Tongue (tissue), 2 donors: ENCODE measurements around the gene FITM2. TPM values are rescaled to one million over a fixed set of nuclear protein-coding genes. Genes with fewer than 3 reads are reported as not detected.
"Not testable (repeated sequence)": the region's sequence is repeated elsewhere in the genome, so short reads cannot be mapped to it uniquely, and the experiment has no call there.

Experiments used
- DNase-seq: peaks from one replicate; pipeline ENCODE4 v3.0.0-alpha.2; 2015
- total RNA-seq: library from RNA; depleted of rRNA; stranded (reverse); fragments of >200 nt; gene quantifications from one replicate; pipeline ENCODE4 v1.2.3, GENCODE V29; 2014

The FITM2 gene
- 10.2 TPM for total RNA-seq

DNA sequence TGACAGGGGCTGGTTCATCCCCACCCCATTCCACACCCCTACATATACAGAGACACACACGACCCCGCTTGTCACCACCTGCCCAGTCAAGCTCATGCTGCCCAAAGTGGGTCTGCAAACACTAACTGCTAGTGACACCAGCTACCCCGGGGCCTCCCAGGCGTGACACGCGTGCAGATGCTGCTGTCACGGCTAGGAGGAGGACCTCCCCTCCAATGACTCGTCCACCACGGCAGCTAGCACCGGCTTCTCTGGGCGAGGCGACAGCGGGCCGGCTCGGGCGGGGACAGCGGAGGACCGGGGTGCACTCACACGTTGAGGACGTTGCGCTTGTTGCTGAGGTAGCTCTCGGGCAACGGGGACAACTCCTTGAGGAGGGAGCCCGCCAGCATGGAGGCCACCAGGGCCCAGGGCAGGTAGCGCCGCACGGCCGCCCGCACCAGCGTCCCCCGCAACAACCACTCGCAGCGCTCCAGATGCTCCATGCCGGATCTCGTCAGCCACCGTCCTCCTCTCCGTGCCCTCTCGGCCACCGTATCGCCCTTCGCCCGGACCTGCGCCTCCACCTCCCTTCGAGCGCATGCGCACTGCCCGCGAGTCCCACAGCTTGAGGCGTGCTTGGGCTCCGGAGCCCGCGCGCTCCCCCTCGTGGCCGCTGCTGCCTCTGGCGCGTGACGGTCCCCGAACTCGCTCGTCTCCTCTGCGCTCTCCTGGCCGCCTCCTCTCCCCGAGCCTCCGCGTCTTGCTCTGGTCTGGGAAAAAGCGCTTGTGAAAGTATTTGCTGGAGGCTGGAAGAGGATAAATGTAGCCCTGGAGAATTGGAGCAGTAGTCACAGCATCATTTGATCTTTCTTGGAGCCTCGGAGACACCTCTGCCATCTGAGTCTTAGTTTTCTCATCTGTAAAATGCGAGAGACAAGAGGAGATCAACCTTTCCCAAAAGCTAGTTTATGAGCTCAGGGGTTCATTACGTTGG, at the start of gene FITM2:
Gene FITM2 (minus strand): TSS at position 539 of the 976 bp plus-strand sequence. CDS start 54 bp downstream, at position 485.
- peak; percentile 99 for DNase-seq

DNA sequence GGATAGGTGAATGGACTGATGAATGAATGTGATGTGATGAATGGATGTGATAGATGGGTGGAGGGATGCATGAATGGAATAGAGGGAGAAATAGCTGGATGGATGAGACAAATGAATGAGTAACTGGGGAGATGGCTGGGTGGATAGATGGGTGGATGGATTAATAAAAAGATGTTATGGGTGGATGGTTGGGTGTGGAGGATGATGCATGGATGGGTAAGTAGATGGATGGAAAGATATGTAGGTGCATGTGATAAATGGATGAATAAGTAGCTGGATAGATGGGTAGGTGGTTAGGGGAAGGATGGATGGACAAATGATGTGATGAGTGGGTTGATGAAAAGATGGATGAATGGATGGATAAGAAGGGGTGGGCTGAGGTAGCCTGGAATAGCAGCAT, 49.2 kb upstream of the FITM2 start:
- no peak for DNase-seq

- DNase-seq, result no peak
Measured at GRCh38 chr20:44358776-44359175, 47.8 kb upstream of the FITM2 start.

GRCh38 chr20:44357555-44358125, 46.6 kb upstream of the FITM2 start:
- DNase-seq, result no peak

DNA sequence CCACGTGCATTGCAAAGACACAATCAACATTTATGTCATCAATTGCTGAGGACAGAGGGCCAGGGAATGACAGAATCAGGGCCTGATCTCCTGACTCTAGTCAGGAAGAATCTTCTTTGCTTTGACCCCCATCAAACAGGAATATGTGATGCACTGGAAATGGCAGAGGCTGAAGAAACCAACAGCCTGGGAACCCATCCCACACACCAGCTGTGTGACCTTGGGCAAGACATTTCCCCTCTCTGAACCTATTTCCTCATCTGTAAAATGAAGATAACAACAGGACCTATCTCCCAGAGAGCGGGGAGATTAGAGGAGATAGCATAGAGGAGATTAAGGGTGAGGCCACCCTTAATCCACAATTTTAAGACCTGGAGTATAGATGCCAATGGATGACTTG, 46.0 kb upstream of the FITM2 start:
- no peak for DNase-seq

GRCh38 chr20:44356353-44356723, 45.3 kb upstream of the FITM2 start:
- DNase-seq, result no peak

DNA sequence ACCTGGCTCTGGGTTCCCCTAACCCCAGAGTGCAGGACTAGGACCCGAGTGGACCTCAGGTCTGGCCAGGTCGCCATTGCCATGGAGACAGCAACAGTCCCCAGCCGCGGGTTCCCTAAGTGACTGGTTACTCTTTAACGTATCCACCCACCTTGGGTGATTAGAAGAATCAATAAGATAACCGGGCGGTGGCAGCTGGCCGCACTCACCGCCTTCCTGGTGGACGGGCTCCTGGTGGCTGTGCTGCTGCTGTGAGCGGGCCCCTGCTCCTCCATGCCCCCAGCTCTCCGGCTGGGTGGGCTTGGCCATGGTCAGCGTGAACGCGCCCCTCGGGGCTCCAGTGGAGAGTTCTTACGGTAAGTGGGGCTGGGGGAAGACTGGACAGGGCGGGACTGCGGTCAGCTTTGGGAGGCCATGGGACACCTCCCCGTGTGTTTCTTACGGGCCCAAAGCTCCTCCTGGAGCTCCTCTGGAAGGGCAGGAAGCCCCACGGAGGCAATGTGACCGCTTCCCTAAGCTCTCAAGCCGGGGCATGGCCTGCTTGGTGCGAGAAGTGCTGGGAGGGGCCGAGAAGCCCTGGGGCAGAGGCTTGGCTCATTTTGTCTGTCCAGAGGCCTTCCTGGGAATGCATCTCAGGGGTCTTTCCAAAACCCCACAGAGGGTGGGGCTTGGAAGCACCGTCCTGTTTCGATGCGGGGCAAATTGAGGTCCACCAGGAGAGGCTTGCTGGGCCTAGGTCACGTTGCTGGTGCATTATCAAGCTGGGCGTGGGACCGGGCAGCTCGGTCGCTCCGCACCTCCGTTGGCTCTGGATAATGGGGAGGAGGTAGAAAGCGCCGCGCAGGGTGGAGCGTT, 44.7 kb upstream of the FITM2 start, which contains the start of gene HNF4A:
Gene HNF4A (plus strand): TSS at position 202 of the 855 bp plus-strand sequence. CDS start 106 bp downstream, at position 308.
- DNase-seq, result no peak

GRCh38 chr20:44354979-44355497, 44.0 kb upstream of the FITM2 start:
- no peak for DNase-seq

DNA sequence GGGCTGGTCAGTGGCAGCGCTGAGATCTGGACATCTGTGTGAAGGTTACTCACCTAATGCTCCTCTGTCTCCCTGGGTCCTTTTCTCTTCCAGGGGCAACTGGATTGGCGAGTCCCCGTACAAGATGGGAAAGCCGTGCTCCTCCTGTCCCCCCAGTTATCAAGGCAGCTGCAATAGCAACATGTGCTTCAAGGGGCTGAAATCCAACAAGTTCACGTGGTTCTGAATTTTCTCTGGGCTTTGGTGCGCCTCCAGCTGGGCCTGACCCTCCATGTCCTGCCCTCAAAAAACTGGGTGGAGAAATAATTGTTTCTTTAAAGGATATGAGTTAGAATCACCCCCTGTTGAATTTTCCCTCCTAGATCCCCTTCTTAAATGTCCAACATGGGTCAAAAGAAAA, 39.6 kb upstream of the FITM2 start:
- DNase-seq, result no peak

DNA sequence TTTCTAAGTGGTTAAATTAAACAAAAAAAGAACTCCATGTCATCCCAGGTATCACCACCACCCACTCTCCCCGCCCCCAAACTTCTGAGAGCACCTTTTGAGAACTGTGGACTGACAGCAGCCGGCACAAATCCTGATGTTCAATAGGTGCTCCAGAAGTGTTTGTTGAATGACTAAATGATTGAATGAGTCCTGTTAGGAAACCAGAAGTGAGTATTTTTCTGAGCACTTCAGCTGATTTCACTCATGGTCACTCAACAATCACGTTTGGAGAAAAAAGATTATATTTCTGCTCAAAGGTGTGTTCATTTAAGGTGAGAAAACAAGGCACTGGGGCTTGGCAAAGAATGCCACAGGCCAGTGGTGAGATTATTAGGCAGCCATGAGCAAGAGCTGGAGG, 38.3 kb upstream of the FITM2 start:
- DNase-seq, result no peak

GRCh38 chr20:44348168-44348659, 37.2 kb upstream of the FITM2 start:
- DNase-seq, result no peak

- DNase-seq, result not testable (repeated sequence)
Measured at GRCh38 chr20:44345941-44346340, 34.9 kb upstream of the FITM2 start.

DNA sequence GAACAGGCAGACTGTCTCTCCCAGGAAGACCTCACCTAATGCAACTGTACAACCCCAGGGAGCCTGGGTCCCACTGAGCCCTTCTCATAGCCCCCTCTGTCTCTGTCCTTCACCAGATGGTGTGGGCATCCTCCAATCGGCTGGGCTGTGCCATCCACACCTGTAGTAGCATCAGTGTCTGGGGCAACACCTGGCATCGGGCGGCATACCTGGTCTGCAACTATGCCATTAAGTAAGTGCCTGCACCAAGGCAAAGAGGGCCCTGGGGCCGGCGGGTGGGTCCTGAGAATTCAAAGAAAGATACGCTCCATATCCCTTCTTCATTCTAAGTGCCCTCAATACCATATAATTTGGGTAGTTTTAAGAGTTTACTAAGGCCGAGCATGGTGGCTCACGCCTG, 34.1 kb upstream of the FITM2 start:
- DNase-seq, result no peak

GRCh38 chr20:44344723-44345122, 33.7 kb upstream of the FITM2 start:
- no peak for DNase-seq

DNA sequence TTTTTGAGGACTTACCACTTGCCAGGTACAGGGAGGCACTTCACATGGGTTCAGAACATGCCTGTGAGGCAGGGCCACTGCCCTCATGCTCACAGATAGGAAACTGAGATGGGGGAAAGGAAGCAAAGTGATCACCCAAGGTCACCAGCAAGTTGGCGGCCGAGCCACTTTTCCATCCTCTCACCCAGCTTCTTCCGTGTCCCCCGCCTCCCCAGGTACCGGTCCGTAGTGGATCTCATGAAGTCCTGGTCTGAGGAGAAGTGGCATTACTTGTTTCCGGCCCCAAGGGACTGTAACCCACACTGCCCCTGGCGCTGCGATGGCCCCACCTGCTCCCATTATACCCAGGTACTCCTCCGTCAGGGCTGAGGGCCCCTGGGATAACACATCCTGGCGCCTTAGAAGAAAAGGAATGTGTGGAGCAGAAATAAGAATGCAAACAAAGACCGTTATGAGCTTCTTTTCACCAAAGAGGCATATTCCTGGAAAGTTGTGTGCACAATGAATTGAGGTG, 32.2 kb upstream of the FITM2 start:
- no peak for DNase-seq

DNA sequence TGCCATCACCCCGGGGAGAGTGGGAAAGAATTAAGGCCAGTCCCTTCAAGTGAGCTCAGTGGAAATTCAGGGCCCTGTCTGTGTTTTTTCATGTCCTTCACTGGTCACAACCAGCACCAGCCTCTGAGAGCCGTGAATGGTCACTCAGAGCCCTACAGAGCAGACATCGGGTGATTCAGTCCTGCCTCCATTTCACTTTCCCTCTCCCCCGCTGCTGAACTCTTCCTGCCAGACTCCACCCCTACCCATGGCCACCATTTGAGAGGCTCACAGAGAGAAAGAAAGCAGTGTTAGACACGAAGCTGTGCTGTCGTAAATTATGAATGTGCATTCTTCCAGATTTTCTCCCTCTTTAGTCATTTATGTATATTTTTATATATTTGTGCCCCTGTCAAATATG, 31.2 kb upstream of the FITM2 start:
- DNase-seq, result no peak

GRCh38 chr20:44336725-44337380, 25.9 kb upstream of the FITM2 start, which contains the start of gene R3HDML:
Gene R3HDML (plus strand): TSS chr20:44337043. CDS start chr20:44337158, 115 bp downstream.
- DNase-seq, result no peak

DNA sequence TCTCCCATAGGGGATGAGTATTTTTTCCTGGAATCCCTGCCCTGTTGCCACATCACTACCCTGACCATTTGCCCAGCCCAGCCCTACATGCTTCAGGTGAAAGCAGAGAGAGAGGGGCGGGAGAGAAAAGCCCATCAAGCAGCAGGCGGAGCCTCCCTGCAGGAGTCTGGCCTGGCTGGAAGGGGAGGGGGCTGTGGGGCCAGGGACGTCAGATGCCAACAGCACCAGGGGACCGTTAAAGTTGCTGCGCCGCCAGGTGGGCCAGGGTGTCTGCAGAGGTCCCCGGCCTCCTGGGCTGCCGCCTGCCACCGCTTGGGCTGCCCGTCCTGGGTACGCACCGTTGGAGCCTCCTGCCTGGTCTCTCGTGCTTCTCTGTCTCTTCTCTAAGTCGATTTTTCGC, 25.1 kb upstream of the FITM2 start:
- DNase-seq, result no peak

DNA sequence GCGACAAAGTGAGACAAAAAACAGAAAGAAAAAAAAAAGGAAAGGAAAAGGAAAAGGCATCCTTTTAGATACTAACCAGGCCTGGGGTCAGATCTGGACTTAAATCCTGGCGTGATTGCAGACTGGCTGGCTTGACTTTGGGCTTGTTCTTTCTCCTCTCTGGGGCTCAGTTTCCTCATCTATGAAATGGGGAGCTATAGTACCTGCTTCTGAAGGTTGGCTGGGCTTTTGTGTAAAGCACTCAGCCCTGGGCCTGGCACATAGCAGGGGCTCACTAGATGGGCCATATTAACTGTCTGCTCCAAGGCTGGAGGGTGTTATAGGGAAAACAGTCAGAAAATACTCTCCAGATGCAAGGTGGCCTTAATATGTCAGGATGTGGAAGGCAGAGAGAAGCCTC, 24.7 kb upstream of the FITM2 start:
- no peak for DNase-seq

DNA sequence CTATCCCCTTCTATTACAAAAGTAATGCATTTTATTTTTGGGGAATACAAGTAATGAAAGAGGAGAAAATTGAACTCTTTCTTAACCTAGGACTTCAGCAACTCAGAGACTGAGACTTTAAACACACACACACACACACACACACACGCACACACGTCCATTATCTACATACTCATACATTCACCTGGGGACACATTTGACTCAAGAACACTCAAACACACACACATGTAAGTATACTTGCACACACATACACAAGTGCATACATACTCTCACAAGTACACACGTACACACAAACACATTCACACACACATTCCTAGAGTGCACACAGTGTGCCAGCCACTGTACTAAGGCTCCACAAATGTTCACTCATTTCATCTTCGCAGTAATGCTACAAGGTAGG, 23.7 kb upstream of the FITM2 start:
- DNase-seq, result no peak

- peak; percentile 26 for DNase-seq
Measured at GRCh38 chr20:44334306-44334705, 23.3 kb upstream of the FITM2 start.
